SIG-M5 (cell line): ENCODE results near the gene PROZ.

ENCODE experiments used
- DNase-seq: peaks from one replicate; lab custom pipeline; 2025; lab: John Stamatoyannopoulos, UW

The PROZ gene

GRCh38 chr13:113120300-113121182 lies 37.9 kb upstream of the PROZ start:
- no peak for DNase-seq

DNA sequence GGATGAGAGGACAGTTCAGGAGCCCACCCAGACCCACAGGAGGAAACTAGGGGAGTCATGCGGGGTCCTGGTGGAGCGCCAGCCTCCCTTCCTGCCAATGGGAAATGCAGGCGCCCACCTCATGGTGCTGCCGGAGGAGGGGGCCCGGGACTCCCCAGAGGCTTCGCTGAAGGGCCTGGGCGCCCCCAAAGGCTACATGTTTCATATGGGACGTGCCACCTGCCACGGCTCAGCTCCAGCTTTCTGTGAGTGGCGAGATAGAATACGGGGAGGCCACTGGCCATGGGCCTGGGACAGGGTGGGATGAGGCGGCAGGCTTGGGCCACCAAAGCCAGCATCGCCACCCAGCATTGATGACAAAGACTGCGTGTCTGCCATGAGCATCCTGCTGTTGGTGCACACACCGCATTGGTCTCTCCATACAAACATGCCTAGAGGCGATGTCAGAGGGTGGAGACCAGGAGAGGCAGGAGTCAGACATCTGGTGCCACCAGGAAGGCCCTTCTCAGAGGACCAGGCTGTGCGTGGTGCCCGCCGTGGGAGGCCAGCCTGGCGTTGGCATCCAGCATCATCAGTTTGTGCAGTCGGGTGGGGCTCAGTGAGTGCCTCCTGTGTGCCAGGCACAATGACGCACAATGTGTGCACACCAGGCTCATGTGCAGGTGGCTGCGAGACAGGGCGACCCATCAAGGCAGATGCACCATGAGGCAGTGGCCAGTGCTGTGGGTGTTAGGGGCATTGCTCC lies 37.1 kb upstream of the PROZ start:
- DNase-seq = no peak

DNA sequence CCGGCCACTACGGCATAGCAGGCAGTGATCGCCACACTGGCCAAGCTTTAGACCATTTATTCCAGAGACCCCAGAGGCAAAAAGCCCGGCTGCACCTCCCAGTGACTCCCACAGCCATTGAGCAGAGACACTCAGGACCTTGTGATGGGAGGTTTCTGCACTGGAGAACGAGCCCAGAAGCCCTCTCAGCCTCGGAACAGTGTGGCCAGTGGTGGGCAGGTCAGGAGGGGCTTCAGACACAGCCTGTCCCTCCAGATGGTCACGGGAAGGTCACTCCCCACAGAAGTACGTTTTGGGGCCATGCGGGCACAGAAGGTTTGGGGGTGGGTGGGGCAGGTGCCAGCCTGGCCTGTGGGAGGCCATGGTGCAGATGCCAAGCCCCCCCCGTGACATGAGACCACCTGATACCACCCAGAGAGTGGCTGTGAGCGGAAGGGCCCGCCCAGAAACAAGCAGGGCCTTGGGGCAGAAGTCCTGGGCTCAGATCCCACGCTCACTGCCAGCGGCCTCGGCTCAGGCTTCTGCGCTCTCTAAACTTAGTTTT lies 36.4 kb upstream of the PROZ start:
- DNase-seq = no peak

DNA sequence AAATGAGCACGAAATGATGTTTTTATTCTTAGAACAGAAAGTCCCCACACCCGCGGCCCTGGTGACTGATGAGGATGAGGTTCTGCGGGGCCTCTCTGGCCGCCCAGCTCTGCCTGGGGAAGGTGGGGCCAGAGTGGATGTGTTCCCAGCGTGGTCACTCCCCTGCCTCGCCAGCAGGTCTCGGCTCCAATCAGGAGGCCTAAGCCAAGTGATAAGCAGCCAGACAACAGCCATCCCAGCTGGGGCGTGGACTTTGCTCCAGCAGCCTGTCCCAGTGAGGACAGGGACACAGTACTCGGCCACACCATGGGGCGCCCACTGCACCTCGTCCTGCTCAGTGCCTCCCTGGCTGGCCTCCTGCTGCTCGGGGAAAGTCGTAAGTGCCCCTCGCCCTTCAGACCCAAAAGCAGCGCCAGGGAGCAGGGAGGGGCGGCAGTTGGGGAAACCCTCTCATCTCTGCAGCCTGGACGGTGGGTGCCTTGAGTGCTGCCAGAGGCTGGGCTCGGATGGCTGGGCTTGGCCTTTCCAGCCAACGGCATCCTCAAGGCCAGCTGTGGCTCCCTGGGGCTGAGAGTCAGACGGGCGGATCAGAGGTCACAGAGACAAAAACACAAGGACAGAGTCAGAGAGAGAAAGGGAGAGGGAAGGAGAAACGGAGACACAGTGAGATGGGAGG lies 35.8 kb upstream of the PROZ start, which contains the start of gene F10:
F10 (plus strand) TSS at position 250 of the 676 bp plus-strand sequence; CDS start at position 307, 57 bp downstream.
- DNase-seq = no peak

DNA sequence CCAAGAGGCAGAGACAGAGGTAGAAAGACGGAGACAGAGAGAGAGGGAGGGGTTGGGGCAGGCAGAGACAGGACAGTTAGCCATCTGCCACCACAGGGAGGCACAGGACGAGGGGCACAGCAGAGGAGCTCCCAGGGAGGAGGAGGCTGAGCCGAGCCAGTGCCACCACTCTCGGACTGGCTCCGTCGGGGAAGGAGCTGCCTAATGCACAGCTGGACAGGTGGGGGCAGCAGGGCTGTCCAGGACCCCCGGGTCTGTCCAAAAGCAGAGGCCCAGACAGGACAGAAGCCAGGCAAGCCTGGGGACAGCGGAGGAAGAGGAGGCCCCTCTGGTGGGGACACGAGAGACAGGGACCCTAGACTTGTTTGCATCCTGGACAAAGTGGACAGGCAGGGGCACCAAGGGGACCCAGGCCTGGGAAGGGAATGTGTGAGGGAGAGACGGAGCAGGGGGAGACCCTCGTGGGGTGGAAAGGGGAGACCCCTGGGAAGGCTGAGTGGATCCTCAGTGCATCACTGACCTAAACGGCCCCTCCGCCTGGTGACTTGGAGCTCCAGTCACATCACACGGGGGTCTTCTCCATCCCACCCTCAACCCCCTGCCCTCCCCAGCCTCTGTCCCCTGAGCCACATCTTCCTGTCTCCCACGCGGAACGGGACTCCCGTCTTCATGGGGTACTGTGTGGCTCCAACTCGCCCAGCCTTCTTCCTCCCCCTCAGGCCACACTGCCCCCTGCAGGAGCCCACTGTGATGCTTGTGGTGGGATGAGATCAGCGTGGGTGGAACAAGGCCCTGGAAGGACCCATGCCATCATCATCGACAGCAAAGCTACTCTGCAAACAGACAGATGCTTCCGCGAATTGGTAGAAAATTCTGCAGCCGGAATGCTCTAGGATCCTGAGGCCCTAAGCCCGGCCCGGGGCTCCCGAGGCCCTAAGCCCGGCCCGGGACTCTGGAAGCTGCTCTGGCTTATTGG lies 34.9 kb upstream of the PROZ start:
- DNase-seq = no peak

DNA sequence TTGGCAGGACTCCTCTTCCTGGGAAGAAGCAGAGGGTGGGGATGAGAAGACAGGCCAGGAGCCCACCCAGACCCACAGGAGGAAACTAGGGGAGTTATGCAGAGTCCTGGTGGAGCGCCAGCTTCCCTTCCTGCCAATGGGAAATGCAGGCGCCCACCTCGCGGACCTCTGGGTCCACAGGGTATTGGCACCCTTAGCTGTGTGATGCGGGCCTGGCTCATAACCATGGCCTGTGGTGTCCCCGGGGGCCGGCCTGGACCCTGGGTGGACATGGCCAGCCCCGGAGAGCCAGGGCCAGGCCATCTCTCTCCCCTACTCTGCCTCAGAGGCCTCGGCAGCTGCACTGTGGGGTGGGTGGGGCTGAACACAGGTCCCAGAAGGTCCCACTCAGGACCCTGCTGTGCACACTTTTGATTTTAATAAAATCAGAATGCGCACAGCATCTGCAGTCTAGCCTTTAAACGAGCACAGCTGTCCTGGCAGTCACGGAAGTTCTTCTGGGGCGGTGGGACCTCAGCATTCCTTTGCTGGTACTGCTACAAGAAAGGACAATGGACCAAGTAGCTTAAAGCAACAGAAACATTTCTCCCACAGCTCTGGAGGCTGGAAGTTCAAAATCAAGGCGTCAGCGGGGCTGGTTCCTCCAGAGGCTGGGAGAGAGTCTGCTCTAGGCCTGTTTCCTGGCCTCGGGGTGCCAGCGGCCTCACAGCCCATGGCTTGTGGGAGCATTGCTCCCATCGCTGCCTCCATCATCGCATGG lies 34.1 kb upstream of the PROZ start:
- DNase-seq = no peak

DNA sequence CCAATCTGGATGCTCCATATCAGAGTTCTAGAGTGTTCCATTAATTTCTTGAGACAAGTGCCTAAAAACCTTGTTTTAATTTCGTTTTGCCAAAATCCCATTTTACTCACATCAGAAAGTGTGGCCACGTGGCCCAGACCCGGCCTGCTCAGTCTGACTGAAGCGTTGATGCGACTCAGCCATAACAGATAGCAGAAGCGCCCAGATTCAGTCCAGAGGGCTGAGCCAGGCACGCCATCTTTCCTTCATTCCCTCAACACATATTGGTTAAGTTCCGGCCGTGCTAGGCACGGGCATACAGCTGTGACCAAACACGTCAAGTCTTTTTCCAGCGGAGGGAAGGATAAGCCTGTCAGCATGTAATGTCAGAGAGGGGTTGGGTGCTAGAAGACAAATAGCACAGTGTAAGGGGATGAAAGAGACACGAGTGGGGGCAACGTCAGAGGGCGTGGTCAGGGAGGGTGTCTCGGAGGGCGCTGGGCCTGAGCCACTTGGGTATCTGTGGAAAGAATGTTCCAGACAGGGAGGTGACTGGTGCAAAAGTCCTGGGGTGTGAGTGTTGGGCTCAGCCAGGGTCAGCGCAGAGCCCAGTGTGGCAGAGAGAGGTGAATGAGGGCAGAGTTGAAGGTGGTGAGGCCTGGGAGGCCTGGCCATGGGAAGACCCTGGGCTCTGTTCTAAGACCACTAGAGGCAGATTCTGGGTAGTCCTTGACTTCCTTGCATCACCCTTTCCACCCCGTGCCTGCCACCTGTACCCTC lies 32.8 kb upstream of the PROZ start:
- DNase-seq = no peak

DNA sequence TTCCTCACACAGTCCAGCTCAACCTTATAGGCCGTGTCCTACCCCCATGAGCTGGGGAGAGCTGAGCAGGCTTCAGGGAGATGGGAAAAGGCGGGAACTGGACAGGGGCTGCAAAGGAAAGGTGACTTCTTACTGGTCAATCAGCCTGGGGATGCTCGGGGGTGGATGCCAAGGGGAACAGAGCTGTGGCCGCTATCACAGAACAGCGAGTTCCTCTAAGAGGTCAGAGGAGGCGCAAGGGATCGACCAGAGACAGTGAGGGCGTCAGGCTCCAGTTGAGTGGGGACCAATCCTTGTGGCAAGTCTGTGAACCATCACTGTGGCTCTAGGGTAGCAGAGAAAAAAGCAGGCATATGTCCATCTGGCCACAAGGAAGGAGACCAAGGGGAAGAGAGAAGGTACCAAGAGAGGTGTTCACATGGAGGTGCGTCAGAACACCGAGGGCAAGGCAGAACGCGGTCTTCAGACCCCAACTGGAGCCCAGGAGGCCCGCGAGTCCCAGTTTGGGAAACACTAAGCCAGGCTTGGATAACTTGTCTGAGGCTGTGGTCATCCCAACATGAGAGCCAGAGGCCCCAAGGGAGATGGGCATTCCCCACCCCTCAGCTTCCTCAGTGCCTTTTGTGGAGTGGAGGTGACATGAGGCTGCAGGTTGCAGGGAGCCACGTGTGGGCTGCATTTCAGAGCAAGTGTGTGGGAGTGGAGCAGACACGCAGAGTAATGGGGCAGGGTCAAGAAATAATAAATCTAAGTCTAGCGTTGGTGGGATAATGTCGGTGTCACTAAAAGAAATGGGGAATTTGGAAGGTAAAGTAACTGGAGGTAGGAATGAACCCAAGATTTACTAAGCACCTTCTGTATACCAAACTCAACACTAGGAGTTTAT lies 31.9 kb upstream of the PROZ start:
- DNase-seq = no peak

DNA sequence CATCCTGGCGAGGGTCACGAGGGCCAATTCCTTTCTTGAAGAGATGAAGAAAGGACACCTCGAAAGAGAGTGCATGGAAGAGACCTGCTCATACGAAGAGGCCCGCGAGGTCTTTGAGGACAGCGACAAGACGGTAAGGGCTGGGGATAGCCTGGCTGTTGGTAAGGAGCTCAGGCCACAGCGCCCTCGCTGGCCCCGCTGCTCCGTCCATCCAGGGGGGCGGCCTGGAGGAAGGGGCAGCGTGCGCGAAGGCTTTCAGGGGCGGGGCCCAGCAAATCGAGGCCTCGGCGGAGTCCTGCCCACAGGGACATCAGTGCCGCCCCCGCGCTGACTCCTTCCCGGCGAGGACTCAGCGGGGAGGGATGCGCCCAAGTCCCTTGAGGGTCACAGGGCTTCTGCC lies 29.0 kb upstream of the PROZ start:
- no peak for DNase-seq

DNA sequence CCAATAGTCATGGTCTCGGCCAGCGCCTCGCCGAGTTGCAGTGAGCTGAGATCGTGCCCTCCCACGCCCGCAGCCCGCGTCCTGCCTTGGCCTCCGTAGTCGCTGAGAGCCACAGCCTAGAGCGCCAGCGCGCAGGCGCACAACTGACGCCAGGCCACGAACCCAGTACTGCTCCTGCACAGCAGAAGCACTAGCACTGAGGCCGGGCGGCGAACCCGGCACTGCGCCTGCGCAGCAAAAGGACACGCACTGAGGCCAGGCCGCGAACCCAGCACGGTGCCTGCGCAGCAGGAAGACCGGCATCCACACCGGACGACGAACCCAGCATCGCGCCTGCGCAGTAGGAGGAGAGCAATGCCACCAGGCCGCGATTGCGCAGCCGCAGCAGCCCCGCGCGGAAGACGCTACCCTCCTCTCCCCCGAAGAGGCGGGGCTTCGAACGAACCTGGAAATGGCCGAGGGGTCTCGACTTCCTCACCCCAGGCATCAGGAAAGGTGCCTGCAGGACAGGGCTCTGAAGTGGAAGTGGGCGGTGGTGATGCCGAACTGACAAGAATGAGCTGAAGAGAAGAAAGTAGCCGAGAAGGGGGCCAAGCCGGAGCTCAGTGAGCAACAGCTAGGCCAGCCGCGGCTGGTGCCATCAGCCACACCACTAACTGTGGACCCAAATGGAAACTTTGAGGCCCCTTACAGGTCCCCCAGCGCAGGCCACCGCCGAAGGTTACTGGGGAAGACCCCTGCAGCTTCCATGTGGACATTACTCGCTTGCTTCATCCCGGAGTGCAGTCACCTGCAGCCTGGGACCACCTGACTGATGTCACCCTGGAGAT lies 28.3 kb upstream of the PROZ start:
- DNase-seq = no peak

- DNase-seq = no peak
Observed at GRCh38 chr13:113135281-113135760, 23.1 kb upstream of the PROZ start.

GRCh38 chr13:113137691-113138298 lies 20.7 kb upstream of the PROZ start:
- no peak for DNase-seq

- no peak for DNase-seq
Observed at GRCh38 chr13:113138792-113139551, 19.5 kb upstream of the PROZ start.

DNA sequence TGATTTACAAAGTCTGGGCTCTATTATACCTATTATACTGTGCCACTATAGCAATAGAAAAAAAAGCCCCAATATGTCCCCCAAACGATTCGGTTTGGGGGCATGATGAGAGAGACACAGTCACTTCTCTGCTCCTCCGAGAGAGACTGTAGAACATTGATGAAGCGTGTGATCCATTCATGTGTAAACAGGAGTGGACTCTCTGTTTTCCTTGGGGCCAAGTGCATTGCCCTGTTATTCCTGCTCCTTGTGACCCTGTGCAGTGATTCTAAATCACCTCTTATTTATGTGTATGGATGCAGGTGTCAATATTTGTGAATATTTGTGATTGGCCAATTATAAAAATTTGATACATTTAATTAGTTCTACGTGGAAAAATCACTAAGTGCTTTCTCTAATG lies 18.9 kb upstream of the PROZ start:
- DNase-seq = no peak

- no peak for DNase-seq
Observed at GRCh38 chr13:113140677-113141600, 17.5 kb upstream of the PROZ start.
